ENCODE measurements around the gene SUN2.

- TF ChIP-seq CTCF (IDR thresholded peaks at IDR 0.05) (no peak), POLR2AphosphoS5 (IDR thresholded peaks at IDR 0.05; ENCODE audit: insufficient read depth in 1 of 2, low read depth in 1 of 2) (no peak)
Observed at GRCh38 chr22:38704654-38705234, 51.1 kb downstream of the SUN2 start.
